ENCODE data around the gene STARD10. TPM values are rescaled to one million over a fixed set of nuclear protein-coding genes. Genes with fewer than 3 reads are reported as not detected.

STARD10 gene
- total and polyA plus RNA-seq, 2 of the 8 experiments (the other 6 are each of a cell fraction or from before 2014, with no cell fraction given): 23.7 to 35.7 TPM

DNA sequence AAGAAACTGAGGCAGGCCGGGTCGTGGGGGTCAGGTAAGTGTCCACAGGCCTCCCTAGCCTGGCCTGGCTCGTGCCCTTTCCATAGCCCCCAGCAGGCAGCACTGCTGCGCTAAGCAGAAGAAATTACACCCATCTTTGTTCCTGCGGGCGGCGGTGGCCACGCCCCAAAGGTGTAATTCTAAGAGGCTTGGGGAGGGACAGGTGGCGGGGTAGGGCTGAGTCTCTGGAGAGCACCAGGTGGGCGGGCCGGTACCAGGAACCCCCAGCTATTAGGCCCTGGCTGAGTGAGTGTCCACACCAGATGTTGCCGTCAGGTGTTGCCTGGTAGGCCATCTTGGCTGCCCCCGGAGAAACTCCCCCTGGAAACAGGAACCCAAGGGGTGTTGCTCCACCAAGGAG lies 29.3 kb downstream of the STARD10 start:
- POLR2A ChIA-PET (ENCODE audit: partially characterized antibody): interaction anchor here (0.6 to 2.6 kb wide), 4 partner anchors 11 to 48 kb away, joined by 3 to 10 read pairs (median 4); no protein-coding TSS in a partner anchor
- CTCF ChIA-PET (ENCODE audit: partially characterized antibody): interaction anchor here (0.8 to 3.1 kb wide), 8 partner anchors 10 to 421 kb away, joined by 3 to 21 read pairs (median 3); partner anchors contain the start of gene STARD10
- Histone ChIP-seq H2BK12ac (ENCODE audit: low read depth, low read length) (no peak overlapping the region), H3K23me2 (ENCODE audit: low read depth, low read length) (no peaks in the 10 kb centered on the region), H3K56ac (replicated peaks; ENCODE audit: insufficient read length, low read depth, low read length) (no peak overlapping the region), H3K27ac (ENCODE audit: low read depth, low read length) (no peak overlapping the region), H3K79me1 (ENCODE audit: low read depth, low read length) (peaks cover 3% of the 10 kb centered on the region), H3K4me1 (replicated peaks in 1 of 4; ENCODE audit: control insufficient read depth in 3 of 4, insufficient read depth in 4 of 4, low read length in 3 of 4) (peaks cover 0 to 26% (median 16%) of the 10 kb centered on the region in 4 experiments; a peak in 6 of 7 replicates), H3K4me3 (ENCODE audit: extremely low read depth in 1 of 4, insufficient read depth in 2 of 4, low read depth in 3 of 4, low read length in 4 of 4) (no peak overlapping the region), H3K23ac (ENCODE audit: insufficient read length) (no peak overlapping the region), H2BK5ac (ENCODE audit: low read depth, low read length) (no peak overlapping the region), H2BK15ac (ENCODE audit: low read length) (0 out of 2 replicates have a peak overlapping the region, but pooled peaks have one; percentile 29), H3K9me3 (ENCODE audit: insufficient read depth in 2 of 2, low read depth in 1 of 2, low read length in 1 of 2) (no peaks in the 10 kb centered on the region), H3K14ac (ENCODE audit: insufficient read length) (no peak overlapping the region), H3K4me2 (ENCODE audit: insufficient read depth in 1 of 2, low read depth in 2 of 2, low read length in 2 of 2) (peak overlapping the region in 1 of 2 experiments; percentile 21; a peak in 2 of 4 replicates), H2BK20ac (ENCODE audit: low read length) (peak overlapping the region; percentile 48; the same call in 1 of the 2 replicates), H4K8ac (ENCODE audit: extremely low read depth, insufficient read depth, low read length) (peak overlapping the region; percentile 45), H4K91ac (replicated peaks; ENCODE audit: insufficient read length, low read length) (no peak overlapping the region), H3K18ac (ENCODE audit: extremely low read depth, low read length) (peak overlapping the region; percentile 15; the same call in 1 of the 2 replicates), H3K36me3 (ENCODE audit: control insufficient read depth in 2 of 4, insufficient read depth in 4 of 4, low read length in 3 of 4) (no peaks in the 10 kb centered on the region), H3K27me3 (replicated peaks in 1 of 4; ENCODE audit: control insufficient read depth in 3 of 4, extremely low read depth in 1 of 4, insufficient read depth in 3 of 4, low read length in 3 of 4) (no peaks in the 10 kb centered on the region), H3K79me2 (ENCODE audit: control insufficient read depth in 1 of 2, insufficient read depth in 2 of 2, low read length in 2 of 2) (no peaks in the 10 kb centered on the region), H2BK120ac (replicated peaks; ENCODE audit: low read depth, low read length) (no peak overlapping the region), H2AFZ (ENCODE audit: low read length) (no peak overlapping the region), H2AK5ac (ENCODE audit: low read depth, low read length) (no peak overlapping the region), H4K5ac (ENCODE audit: insufficient read length, low read depth, low read length) (peak overlapping the region; percentile 10), H3K4ac (replicated peaks; ENCODE audit: insufficient read length, low read depth, low read length) (no peak overlapping the region), H4K20me1 (replicated peaks in 1 of 2; ENCODE audit: control insufficient read depth in 1 of 2, insufficient read depth in 2 of 2, low read length in 2 of 2) (no peaks in the 10 kb centered on the region), H3K9ac (replicated peaks in 1 of 4; ENCODE audit: extremely low read depth in 1 of 4, low read depth in 3 of 4, low read length in 3 of 4) (no peak overlapping the region)
- 14% methylated on average over 11 of the region's 13 CpGs; no CpG with 5 or more reads in 1 of the 2 experiments for WGBS, 2 experiments (ENCODE audit: extremely low coverage in 1 of 2, insufficient coverage in 1 of 2, insufficient read length in 1 of 2, insufficient replicate concordance in 2 of 2, low coverage in 1 of 2, low lambda C conversion rate in 2 of 2, missing lambda C conversion rate in 1 of 2)
- DNase-seq (ENCODE audit: low read depth in 1 of 2, low spot score in 2 of 2) (peak; percentile 74 to 82), FAIRE-seq (peak; percentile 24)
- TF ChIP-seq SIX5 (IDR thresholded peaks at IDR 0.05; ENCODE audit: low read depth, low read length) (no peak), POLR2AphosphoS5 (IDR thresholded peaks at IDR 0.05; ENCODE audit: low read depth, low read length) (no peak), BRCA1 (IDR thresholded peaks at IDR 0.05; ENCODE audit: low read depth, low read length) (no peak), TAF1 (IDR thresholded peaks at IDR 0.05; ENCODE audit: low read depth, low read length) (0 out of 2 replicates have a peak, but pooled peaks have one; percentile 28), RFX5 (IDR thresholded peaks at IDR 0.05; ENCODE audit: borderline replicate concordance, low read depth, low read length) (peak; percentile 59; the same call in 1 of the 2 replicates), FOSL1 (IDR thresholded peaks at IDR 0.05; ENCODE audit: insufficient read depth, low read depth, low read length) (no peak), RAD21 (IDR thresholded peaks at IDR 0.05 in 1 of 2, conservative IDR thresholded peaks at IDR 0.05 in 1 of 2; ENCODE audit: low read depth in 2 of 2, low read length in 2 of 2) (peak; percentile 62 to 77)
- TF ChIP-seq, protein P1, sequence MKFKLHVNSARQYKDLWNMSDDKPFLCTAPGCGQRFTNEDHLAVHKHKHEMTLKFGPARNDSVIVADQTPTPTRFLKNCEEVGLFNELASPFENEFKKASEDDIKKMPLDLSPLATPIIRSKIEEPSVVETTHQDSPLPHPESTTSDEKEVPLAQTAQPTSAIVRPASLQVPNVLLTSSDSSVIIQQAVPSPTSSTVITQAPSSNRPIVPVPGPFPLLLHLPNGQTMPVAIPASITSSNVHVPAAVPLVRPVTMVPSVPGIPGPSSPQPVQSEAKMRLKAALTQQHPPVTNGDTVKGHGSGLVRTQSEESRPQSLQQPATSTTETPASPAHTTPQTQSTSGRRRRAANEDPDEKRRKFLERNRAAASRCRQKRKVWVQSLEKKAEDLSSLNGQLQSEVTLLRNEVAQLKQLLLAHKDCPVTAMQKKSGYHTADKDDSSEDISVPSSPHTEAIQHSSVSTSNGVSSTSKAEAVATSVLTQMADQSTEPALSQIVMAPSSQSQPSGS (IDR thresholded peaks at IDR 0.05; ENCODE audit: low read length): no peak

All from H1 (cell line).